IMR-90 (cell line): Measurements from ENCODE around the gene RIMBP2. TPM values are rescaled to one million over a fixed set of nuclear protein-coding genes. Genes with fewer than 3 reads are reported as not detected.

ENCODE experiments used
- ATAC-seq: fragments of 200-7000 bp; cut with Tn5 transposase; 2 replicates; pipeline ENCODE4 v1.9.1; 2020; ENCODE audit warnings: low read depth, mild to moderate bottlenecking, moderate library complexity
- BruUV-seq: library from RNA; stranded (reverse); fragments of 400-500 nt; replicated peaks from 2 replicates; lab custom pipeline; 2021; lab: Mats Ljungman, UMichigan
- CTCF ChIA-PET: fragments of 300-600 bp; formaldehyde crosslinking; extraction: SDS; loops from one replicate; lab custom pipeline; 2021; ENCODE audit warnings: antibody characterized with exemption; lab: Yijun Ruan, JAX
- POLR2A ChIA-PET: fragments of 300-600 bp; sonication (Branson Sonifier 250); formaldehyde crosslinking; loops from one replicate; lab custom pipeline; 2022; ENCODE audit warnings: antibody characterized with exemption; ENCODE audit not compliant: unreplicated experiment; lab: Charles Lee
- DNase-seq: peaks from one replicate; pipeline ENCODE4 v3.0.0; 2013
- H2AFZ ChIP-seq: replicated peaks from 2 replicates; pipeline ENCODE3; 2013; ENCODE audit warnings: low read length, mild to moderate bottlenecking; ENCODE audit not compliant: poor library complexity
- H2AK5ac ChIP-seq: 2 replicates; pipeline ENCODE4 v1.6.1; 2013; ENCODE audit warnings: low read depth, low read length, inconsistent platforms
- H2AK9ac ChIP-seq: replicated peaks from 2 replicates; pipeline ENCODE3; 2013; ENCODE audit warnings: mild to moderate bottlenecking, low read depth, low read length, moderate library complexity; ENCODE audit not compliant: poor library complexity
- H2BK120ac ChIP-seq: 2 replicates; pipeline ENCODE4 v1.6.1; 2013; ENCODE audit warnings: low read depth, low read length, inconsistent platforms
- H2BK15ac ChIP-seq: 3 replicates; pipeline ENCODE4 v1.6.1; 2013; ENCODE audit warnings: low read depth, low read length, inconsistent platforms
- H2BK20ac ChIP-seq: 2 replicates; pipeline ENCODE4 v1.6.1; 2013; ENCODE audit warnings: low read depth, mild to moderate bottlenecking, inconsistent platforms, low read length, moderate library complexity
- H2BK5ac ChIP-seq: 2 replicates; pipeline ENCODE4 v1.6.1; 2013; ENCODE audit warnings: mild to moderate bottlenecking, low read depth, low read length, inconsistent platforms; ENCODE audit not compliant: poor library complexity, severe bottlenecking
- H3K14ac ChIP-seq: replicated peaks from 2 replicates; pipeline ENCODE4 v1.6.1; 2013; ENCODE audit warnings: low read depth, low read length, inconsistent platforms
- H3K18ac ChIP-seq: 2 replicates; pipeline ENCODE4 v1.6.1; 2013; ENCODE audit warnings: low read depth, low read length, control low read depth
- H3K23ac ChIP-seq: 2 replicates; pipeline ENCODE4 v1.6.1; 2013; ENCODE audit warnings: low read depth, low read length, inconsistent platforms
- H3K27ac ChIP-seq: 2 replicates; pipeline ENCODE4 v1.5.1; 2013; ENCODE audit warnings: mild to moderate bottlenecking, control low read depth, low read length; ENCODE audit not compliant: insufficient read depth
- H3K27me3 ChIP-seq: 2 replicates; pipeline ENCODE4 v1.6.1; 2013; ENCODE audit warnings: low read length; ENCODE audit not compliant: control insufficient read depth, insufficient read depth
- H3K36me3 ChIP-seq: 2 replicates; pipeline ENCODE4 v1.6.1; 2013; ENCODE audit warnings: low read length, mixed read lengths; ENCODE audit not compliant: control insufficient read depth, insufficient read depth
- H3K4ac ChIP-seq: 2 replicates; pipeline ENCODE4 v1.6.1; 2013; ENCODE audit warnings: low read depth, low read length, inconsistent platforms
- H3K4me1 ChIP-seq: 2 replicates; pipeline ENCODE4 v1.6.1; 2013; ENCODE audit warnings: low read length, mixed read lengths; ENCODE audit not compliant: control insufficient read depth, insufficient read depth
- H3K4me2 ChIP-seq: 2 replicates; pipeline ENCODE4 v1.6.1; 2013; ENCODE audit warnings: low read depth, mild to moderate bottlenecking, control low read depth, low read length, moderate library complexity
- H3K4me3 ChIP-seq: 2 replicates; pipeline ENCODE4 v1.5.1; 2013; ENCODE audit warnings: low read depth, mild to moderate bottlenecking, control low read depth, low read length, moderate library complexity; ENCODE audit not compliant: insufficient read depth
- H3K56ac ChIP-seq: 2 replicates; pipeline ENCODE4 v1.6.1; 2013; ENCODE audit warnings: low read length, inconsistent platforms; ENCODE audit not compliant: insufficient read depth; ENCODE audit errors: extremely low read depth
- H3K79me1 ChIP-seq, 2 experiments: 2 replicates each; pipeline ENCODE4 v1.6.1; 2013; ENCODE audit warnings: low read length in 2 of 2, inconsistent platforms in 1 of 2, low read depth in 1 of 2
- H3K9ac ChIP-seq: 2 replicates; pipeline ENCODE4 v1.6.1; 2013; ENCODE audit warnings: low read depth, low read length, control low read depth
- H3K9me1 ChIP-seq: 2 replicates; pipeline ENCODE4 v1.6.1; 2013; ENCODE audit warnings: low read length, inconsistent platforms; ENCODE audit not compliant: insufficient read depth
- H3K9me3 ChIP-seq: 2 replicates; pipeline ENCODE4 v1.6.1; 2013; ENCODE audit warnings: low read length; ENCODE audit not compliant: control insufficient read depth, insufficient read depth
- H4K20me1 ChIP-seq: 2 replicates; pipeline ENCODE4 v1.6.1; 2013; ENCODE audit warnings: low read length, inconsistent platforms; ENCODE audit not compliant: insufficient read depth
- H4K5ac ChIP-seq: 2 replicates; pipeline ENCODE4 v1.6.1; 2013; ENCODE audit warnings: mild to moderate bottlenecking, low read depth, low read length, control low read depth
- H4K8ac ChIP-seq, 2 experiments: 2 replicates each; pipeline ENCODE4 v1.6.1; 2013; ENCODE audit warnings: low read depth in 2 of 2, low read length in 2 of 2, control low read depth in 1 of 2, inconsistent platforms in 1 of 2
- H4K91ac ChIP-seq: 2 replicates; pipeline ENCODE4 v1.6.1; 2013; ENCODE audit warnings: low read depth, low read length, inconsistent platforms; ENCODE audit not compliant: insufficient read depth
- BHLHE40 ChIP-seq: fragments of 150-350 bp; IDR thresholded peaks from 2 replicates; pipeline ENCODE4 v1.6.1; 2016; ENCODE audit warnings: mild to moderate bottlenecking, low read depth, low read length
- CEBPB ChIP-seq: IDR thresholded peaks from 2 replicates; pipeline ENCODE4 v1.6.1; 2012; ENCODE audit warnings: low read depth, low read length, improper control_type of control experiment
- CHD1 ChIP-seq: IDR thresholded peaks from 2 replicates; pipeline ENCODE4 v1.6.1; 2012; ENCODE audit warnings: low read depth, low read length, improper control_type of control experiment
- MAZ ChIP-seq: IDR thresholded peaks from 2 replicates; pipeline ENCODE4 v1.6.1; 2012; ENCODE audit warnings: low read depth, mild to moderate bottlenecking, low read length, improper control_type of control experiment, moderate library complexity, borderline replicate concordance
- NFE2L2 ChIP-seq: fragments of 150-350 bp; IDR thresholded peaks from 2 replicates; pipeline ENCODE4 v1.6.1; 2016; ENCODE audit warnings: low read depth, mild to moderate bottlenecking, low read length
- POLR2A ChIP-seq: IDR thresholded peaks from 2 replicates; pipeline ENCODE4 v1.6.1; 2012; ENCODE audit warnings: mild to moderate bottlenecking, low read depth, low read length
- RAD21 ChIP-seq: IDR thresholded peaks from 2 replicates; pipeline ENCODE4 v1.6.1; 2012; ENCODE audit warnings: low read length, improper control_type of control experiment
- RCOR1 ChIP-seq: IDR thresholded peaks from 2 replicates; pipeline ENCODE4 v1.6.1; 2012; ENCODE audit warnings: mild to moderate bottlenecking, low read length, improper control_type of control experiment; ENCODE audit not compliant: insufficient replicate concordance
- SMC3 ChIP-seq: fragments of 150-350 bp; IDR thresholded peaks from 2 replicates; pipeline ENCODE4 v1.6.1; 2016; ENCODE audit warnings: low read depth, mild to moderate bottlenecking, antibody characterized with exemption, low read length, moderate library complexity
- WGBS, 2 experiments: methylation state at CpG; one replicate each; pipeline versions ENCODE4 v1.1.5 to v1.1.7; 2013; ENCODE audit warnings: missing lambda C conversion rate in 2 of 2; ENCODE audit not compliant: insufficient read length in 1 of 2; ENCODE audit errors: extremely low coverage in 2 of 2; 5-methylcytosine and 5-hydroxymethylcytosine counted together
- dilution Hi-C: fragments of 300-500 bp; cut with HindIII; formaldehyde crosslinking; loops from one replicate; pipeline ENCODE4 v1.14.3; 2018; ENCODE audit warnings: low sequenced_read_pairs; ENCODE audit not compliant: unreplicated experiment
- in situ Hi-C: fragments of 300-500 bp; cut with MboI; formaldehyde crosslinking; loops from 3 replicates; pipeline ENCODE4 v1.14.3; 2019; ENCODE audit warnings: low sequenced_read_pairs, inconsistent platforms, mixed read lengths
- intact Hi-C: fragments of 100-400 bp; cut with micrococcal nuclease; formaldehyde crosslinking; loops from 2 replicates; pipeline ENCODE4 v1.10.0; 2022
- polyA plus RNA-seq, 3 experiments: library from polyadenylated mRNA; depleted of rRNA; stranded (reverse); fragments of >200 nt; gene quantifications; 2 replicates each; pipeline ENCODE4 v1.2.3, GENCODE V29; 2012; ENCODE audit warnings: low replicate concordance in 1 of 3
- total RNA-seq: library from RNA; depleted of rRNA; stranded (reverse); fragments of >200 nt; gene quantifications from 2 replicates; pipeline ENCODE4 v1.2.3, GENCODE V29; 2012

RIMBP2 gene
- total and polyA plus RNA-seq, 2 of the 4 experiments (the other 2 are of a cell fraction), result not detected

GRCh38 chr12:130704606-130705005 is 11.5 kb downstream of the RIMBP2 start:
- Histone ChIP-seq H4K5ac (no peak overlapping the region), H2BK5ac (no peak overlapping the region), H3K4ac (no peak overlapping the region), H3K27me3 (no peaks in the 10 kb centered on the region), H3K14ac (no peak overlapping the region), H2BK120ac (no peak overlapping the region), H3K23ac (no peak overlapping the region), H4K91ac (no peak overlapping the region), H2BK15ac (no peak overlapping the region), H3K9me1 (no peaks in the 10 kb centered on the region), H4K20me1 (no peaks in the 10 kb centered on the region), H3K79me1 (no peaks in the 10 kb centered on the region), H3K27ac (no peak overlapping the region), H2AK5ac (no peak overlapping the region), H2AK9ac (peak overlapping the region; percentile 50), H3K9ac (no peak overlapping the region), H3K4me2 (no peak overlapping the region), H3K9me3 (peaks cover 47% of the 10 kb centered on the region), H3K36me3 (no peaks in the 10 kb centered on the region), H4K8ac (no peak overlapping the region), H3K4me1 (no peaks in the 10 kb centered on the region), H3K4me3 (no peak overlapping the region), H2BK20ac (no peak overlapping the region), H3K18ac (no peak overlapping the region), H2AFZ (no peak overlapping the region), H3K56ac (no peak overlapping the region)
- TF ChIP-seq SMC3 (no peak), BHLHE40 (no peak), CEBPB (no peak), CHD1 (no peak), NFE2L2 (no peak), RCOR1 (no peak), RAD21 (no peak), POLR2A (no peak), MAZ (no peak)
- intact Hi-C loops (no loop called here), dilution Hi-C loops (no loop called here), in situ Hi-C loops (no loop called here)
- no TSS peak for BruUV-seq
- ATAC-seq, result no peak
- WGBS, 2 experiments, result 0% methylated on average over 1 of the region's 13 CpGs; no CpG with 5 or more reads in 1 of the 2 experiments
- POLR2A ChIA-PET, result no interaction called here
- CTCF ChIA-PET, result no interaction called here
- no peak for DNase-seq
